Thymus (tissue), 11 donors: ENCODE measurements around the gene ENG. TPM values are rescaled to one million over a fixed set of nuclear protein-coding genes. Genes with fewer than 3 reads are reported as not detected.

ENCODE experiments used
- DNase-seq, 9 donors: peaks; one replicate each; pipeline ENCODE4 v3.0.0-alpha.2; 2013; ENCODE audit warnings: low spot score in 9 of 9, low read depth in 6 of 9, missing footprints in 1 of 9
- H3K27ac ChIP-seq, 2 donors: one replicate each; pipeline ENCODE4 v1.5.1; 2013; ENCODE audit warnings: control low read depth in 1 of 2, low read depth in 1 of 2, low read length in 1 of 2, mild to moderate bottlenecking in 1 of 2, moderate library complexity in 1 of 2
- H3K27me3 ChIP-seq, 2 donors: one replicate each; pipeline ENCODE4 v1.5.1; 2013; ENCODE audit warnings: low read length in 1 of 2; ENCODE audit not compliant: control insufficient read depth in 2 of 2, insufficient read depth in 1 of 2
- H3K36me3 ChIP-seq, 2 donors: one replicate each; pipeline ENCODE4 v1.5.1; 2013; ENCODE audit warnings: low read length in 1 of 2, mild to moderate bottlenecking in 1 of 2, moderate library complexity in 1 of 2; ENCODE audit not compliant: control insufficient read depth in 2 of 2, insufficient read depth in 2 of 2
- H3K4me1 ChIP-seq, 2 donors: one replicate each; pipeline ENCODE4 v1.5.1; 2013; ENCODE audit warnings: low read length in 2 of 2; ENCODE audit not compliant: control insufficient read depth in 2 of 2, insufficient read depth in 2 of 2
- H3K4me3 ChIP-seq, 2 donors: one replicate each; pipeline ENCODE4 v1.5.1; 2013; ENCODE audit warnings: low read length in 2 of 2, control low read depth in 1 of 2, mild to moderate bottlenecking in 1 of 2
- H3K9me3 ChIP-seq, 2 donors: one replicate each; pipeline ENCODE4 v1.5.1; 2013; ENCODE audit warnings: low read length in 1 of 2, mild to moderate bottlenecking in 1 of 2; ENCODE audit not compliant: control insufficient read depth in 2 of 2, insufficient read depth in 1 of 2
- WGBS: extraction: QIAGEN DNeasy Blood & Tissue Kit; methylation state at CpG from one replicate; pipeline ENCODE4 v1.1.7; 2013; 5-methylcytosine and 5-hydroxymethylcytosine counted together
- polyA plus RNA-seq: library from polyadenylated mRNA; stranded (reverse); fragments of 200-250 nt; gene quantifications from one replicate; pipeline ENCODE4 v1.2.3, GENCODE V29; 2013
- total RNA-seq: library from RNA; stranded (reverse); fragments of 120-200 nt; gene quantifications from one replicate; pipeline ENCODE4 v1.2.4, GENCODE V29; 2013
- donor health status: healthy.

ENG gene
- total and polyA plus RNA-seq, 2 donors = 1.7 to 48.2 TPM

GRCh38 chr9:127828262-127829031 is 26.0 kb downstream of the ENG start:
- 86% methylated on average over 34 of the region's 34 CpGs for WGBS
- Histone ChIP-seq H3K27me3 (peaks cover 0 to 6% of the 10 kb centered on the region in 2 donors), H3K4me1 (peaks cover 0 to 5% of the 10 kb centered on the region in 2 donors), H3K36me3 (peaks cover 0 to 16% of the 10 kb centered on the region in 2 donors), H3K4me3 (no peak overlapping the region), H3K9me3 (peaks cover 0 to 3% of the 10 kb centered on the region in 2 donors), H3K27ac (no peak overlapping the region)
- no peak for DNase-seq

- Histone ChIP-seq H3K36me3 (peaks cover 0 to 16% of the 10 kb centered on the region in 2 donors), H3K9me3 (peaks cover 0 to 3% of the 10 kb centered on the region in 2 donors), H3K4me1 (no peaks in the 10 kb centered on the region), H3K27ac (no peak overlapping the region), H3K4me3 (no peak overlapping the region), H3K27me3 (peaks cover 0 to 6% of the 10 kb centered on the region in 2 donors)
- WGBS = 93% methylated on average over 7 of the region's 7 CpGs
- DNase-seq = no peak
These were observed 28.1 kb downstream of the ENG start for GRCh38 chr9:127826253-127826913.

GRCh38 chr9:127825319-127826051 is 29.0 kb downstream of the ENG start:
- no peak for DNase-seq
- H3K36me3 ChIP-seq = peaks cover 0 to 22% of the 10 kb centered on the region in 2 donors
- H3K9me3 ChIP-seq = peaks cover 0 to 3% of the 10 kb centered on the region in 2 donors
- no peaks in the 10 kb centered on the region for H3K4me1 ChIP-seq
- no peak overlapping the region for H3K4me3 ChIP-seq
- H3K27me3 ChIP-seq = peaks cover 0 to 6% of the 10 kb centered on the region in 2 donors
- H3K27ac ChIP-seq = no peak overlapping the region
- WGBS = 89% methylated on average over 42 of the region's 42 CpGs

- H3K9me3 ChIP-seq = peaks cover 0 to 3% of the 10 kb centered on the region in 2 donors
- 97% methylated on average over 4 of the region's 4 CpGs for WGBS
- no peak overlapping the region for H3K27ac ChIP-seq
- H3K27me3 ChIP-seq = no peaks in the 10 kb centered on the region
- H3K4me3 ChIP-seq = no peak overlapping the region
- H3K36me3 ChIP-seq = peaks cover 22 to 40% of the 10 kb centered on the region in 2 donors
- H3K4me1 ChIP-seq = no peaks in the 10 kb centered on the region
- no peak for DNase-seq
These were observed 32.4 kb downstream of the ENG start for GRCh38 chr9:127822108-127822507.

- Histone ChIP-seq H3K27ac (no peak overlapping the region), H3K9me3 (peaks cover 0 to 1% of the 10 kb centered on the region in 2 donors), H3K4me3 (no peak overlapping the region), H3K36me3 (peaks cover 57 to 58% of the 10 kb centered on the region in 2 donors), H3K27me3 (no peaks in the 10 kb centered on the region), H3K4me1 (no peaks in the 10 kb centered on the region)
- DNase-seq = no peak
- WGBS = over 99% methylated on average over 11 of the region's 11 CpGs
These were observed 35.9 kb downstream of the ENG start for GRCh38 chr9:127818574-127818973.

GRCh38 chr9:127817881-127818434 is 36.5 kb downstream of the ENG start:
- H3K9me3 ChIP-seq = peaks cover 0 to 4% of the 10 kb centered on the region in 2 donors
- H3K27me3 ChIP-seq = no peaks in the 10 kb centered on the region
- 97% methylated on average over 17 of the region's 17 CpGs for WGBS
- H3K4me1 ChIP-seq = no peaks in the 10 kb centered on the region
- no peak overlapping the region for H3K4me3 ChIP-seq
- DNase-seq = no peak
- peaks cover 63 to 64% of the 10 kb centered on the region in 2 donors for H3K36me3 ChIP-seq
- no peak overlapping the region for H3K27ac ChIP-seq

- H3K4me1 ChIP-seq = no peaks in the 10 kb centered on the region
- no peak overlapping the region for H3K27ac ChIP-seq
- no peak for DNase-seq
- WGBS = 97% methylated on average over 8 of the region's 8 CpGs
- no peak overlapping the region for H3K4me3 ChIP-seq
- peaks cover 0 to 4% of the 10 kb centered on the region in 2 donors for H3K9me3 ChIP-seq
- no peaks in the 10 kb centered on the region for H3K27me3 ChIP-seq
- peaks cover 71 to 76% of the 10 kb centered on the region in 2 donors for H3K36me3 ChIP-seq
These were observed 37.7 kb downstream of the ENG start for GRCh38 chr9:127816728-127817127.

GRCh38 chr9:127816362-127816725 is 38.1 kb downstream of the ENG start:
- H3K9me3 ChIP-seq = peaks cover 0 to 4% of the 10 kb centered on the region in 2 donors
- H3K27me3 ChIP-seq = no peaks in the 10 kb centered on the region
- no peak overlapping the region for H3K4me3 ChIP-seq
- WGBS = 96% methylated on average over 3 of the region's 3 CpGs
- peaks cover 74 to 77% of the 10 kb centered on the region in 2 donors for H3K36me3 ChIP-seq
- no peaks in the 10 kb centered on the region for H3K4me1 ChIP-seq
- no peak overlapping the region for H3K27ac ChIP-seq
- no peak for DNase-seq
